OCI-LY7 (cell line): ENCODE results near the gene PRKAG2.

Experiments
- EZH2phosphoT487 ChIP-seq: fragments of 200-600 bp; sonication (generic); IDR thresholded peaks from 2 replicates; pipeline ENCODE4 v1.6.1; 2018; ENCODE audit warnings: low read depth, borderline replicate concordance, mild to moderate bottlenecking, mixed run types, antibody characterized with exemption, low read length, moderate library complexity, mixed read lengths
- TF ChIP-seq, protein P1 (sequence below): fragments of 200-600 bp; sonication (generic); conservative IDR thresholded peaks from 2 replicates; pipeline ENCODE4 v1.5.1; 2014; ENCODE audit warnings: mild to moderate bottlenecking, antibody characterized with exemption, low read length, moderate library complexity, mixed read lengths

DNA sequence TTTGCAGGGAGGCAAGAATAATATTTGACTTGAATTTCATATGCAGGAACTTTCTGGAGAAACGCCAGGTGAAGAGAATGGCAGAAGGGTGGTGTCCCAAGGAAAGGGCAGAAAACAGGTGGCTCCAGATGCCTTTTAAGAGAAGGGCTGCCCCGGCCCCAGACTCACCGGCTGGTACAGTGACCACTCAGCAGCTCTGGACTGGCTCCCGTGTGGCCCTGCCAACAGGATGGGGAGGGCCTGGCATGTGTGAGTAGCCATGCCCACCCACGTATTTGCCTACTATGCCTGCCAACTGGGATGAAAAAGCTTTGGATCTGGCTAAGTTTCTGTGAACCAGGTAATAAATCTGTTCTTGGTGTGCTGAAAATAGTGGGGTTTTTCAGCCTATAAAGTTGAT, 159.5 kb downstream of the PRKAG2 start:
- TF ChIP-seq EZH2phosphoT487, result no peak
- TF ChIP-seq, protein P1, sequence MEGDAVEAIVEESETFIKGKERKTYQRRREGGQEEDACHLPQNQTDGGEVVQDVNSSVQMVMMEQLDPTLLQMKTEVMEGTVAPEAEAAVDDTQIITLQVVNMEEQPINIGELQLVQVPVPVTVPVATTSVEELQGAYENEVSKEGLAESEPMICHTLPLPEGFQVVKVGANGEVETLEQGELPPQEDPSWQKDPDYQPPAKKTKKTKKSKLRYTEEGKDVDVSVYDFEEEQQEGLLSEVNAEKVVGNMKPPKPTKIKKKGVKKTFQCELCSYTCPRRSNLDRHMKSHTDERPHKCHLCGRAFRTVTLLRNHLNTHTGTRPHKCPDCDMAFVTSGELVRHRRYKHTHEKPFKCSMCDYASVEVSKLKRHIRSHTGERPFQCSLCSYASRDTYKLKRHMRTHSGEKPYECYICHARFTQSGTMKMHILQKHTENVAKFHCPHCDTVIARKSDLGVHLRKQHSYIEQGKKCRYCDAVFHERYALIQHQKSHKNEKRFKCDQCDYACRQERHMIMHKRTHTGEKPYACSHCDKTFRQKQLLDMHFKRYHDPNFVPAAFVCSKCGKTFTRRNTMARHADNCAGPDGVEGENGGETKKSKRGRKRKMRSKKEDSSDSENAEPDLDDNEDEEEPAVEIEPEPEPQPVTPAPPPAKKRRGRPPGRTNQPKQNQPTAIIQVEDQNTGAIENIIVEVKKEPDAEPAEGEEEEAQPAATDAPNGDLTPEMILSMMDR, result no peak
